Astrocyte of the hippocampus (primary cell): ENCODE measurements around the gene NHP2.
"Not testable (repeated sequence)": the region's sequence is repeated elsewhere in the genome, so short reads cannot be mapped to it uniquely, and the experiment has no call there.

Experiments
- DNase-seq: peaks from one replicate; pipeline ENCODE4 v3.0.0; 2011; ENCODE audit warnings: low read depth, low spot score

Gene NHP2

GRCh38 chr5:178130576-178131445 is 22.9 kb downstream of the NHP2 start, which contains the start of gene RMND5B:
TSS of gene RMND5B (plus strand) at chr5:178131014. CDS start at chr5:178138120, 7,106 bp downstream.
- DNase-seq: peak; percentile 92

GRCh38 chr5:178130234-178130575 is 23.5 kb downstream of the NHP2 start:
- not testable (repeated sequence) for DNase-seq

GRCh38 chr5:178129296-178129695 is 24.4 kb downstream of the NHP2 start:
- DNase-seq: no peak

DNA sequence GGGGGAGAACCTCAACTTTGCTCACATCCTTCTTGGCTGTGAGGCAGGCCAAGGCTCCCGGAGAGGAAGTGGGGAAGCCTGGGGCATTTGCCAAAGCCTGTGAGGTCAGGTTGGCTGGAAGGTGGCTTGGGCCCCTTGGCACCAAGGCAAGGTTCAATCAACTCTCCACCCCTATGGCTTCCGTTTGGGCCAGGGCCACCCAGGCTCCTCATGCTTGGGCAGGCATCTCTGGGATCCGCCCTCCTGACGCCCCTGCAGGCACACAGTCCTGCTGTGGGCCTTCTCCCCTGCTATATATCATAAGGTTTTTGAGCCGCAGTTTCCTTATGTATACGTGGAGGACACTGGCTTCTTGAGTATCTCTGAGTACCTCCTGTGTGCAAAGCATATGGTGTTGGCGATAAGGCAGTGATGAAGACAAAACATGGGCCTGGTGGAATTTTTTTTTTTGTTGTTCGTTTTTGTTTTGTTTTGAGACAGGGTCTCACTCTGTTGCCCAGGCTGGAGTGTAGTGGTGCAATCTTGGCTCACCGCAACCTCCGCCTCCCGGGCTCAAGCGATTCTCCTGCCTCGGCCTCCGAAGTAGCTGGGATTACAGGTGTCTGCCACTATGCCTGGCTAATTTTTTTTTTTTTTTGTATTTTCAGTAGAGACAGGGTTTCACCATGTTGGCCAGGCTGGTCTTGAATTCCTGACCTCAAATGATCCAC is 26.2 kb downstream of the NHP2 start:
- DNase-seq: not testable (repeated sequence)

DNA sequence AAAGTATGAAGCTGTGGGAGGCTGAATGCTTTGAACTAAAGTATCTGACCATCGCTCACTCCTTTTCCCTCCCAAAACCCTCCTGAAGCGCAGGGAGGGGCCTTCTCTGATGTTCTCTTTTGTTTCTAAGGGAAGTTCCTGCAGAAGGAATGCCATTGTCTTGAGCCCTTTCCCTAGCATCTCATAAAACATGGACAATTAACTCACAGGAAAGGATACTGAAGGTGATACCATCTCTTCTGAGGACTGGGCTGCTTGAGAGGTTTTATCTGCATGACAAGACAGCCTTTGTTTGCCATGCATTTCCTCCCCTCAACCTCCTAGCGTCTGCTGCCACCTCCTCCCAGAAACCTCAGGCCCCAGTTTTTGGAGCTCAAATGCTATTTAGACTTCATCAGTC is 27.1 kb downstream of the NHP2 start:
- DNase-seq: no peak

GRCh38 chr5:178125253-178125906 is 28.3 kb downstream of the NHP2 start:
- no peak for DNase-seq

GRCh38 chr5:178123966-178124925 is 29.4 kb downstream of the NHP2 start:
- DNase-seq: no peak

- DNase-seq: no peak
Observed at GRCh38 chr5:178123094-178123965, 30.4 kb downstream of the NHP2 start.

DNA sequence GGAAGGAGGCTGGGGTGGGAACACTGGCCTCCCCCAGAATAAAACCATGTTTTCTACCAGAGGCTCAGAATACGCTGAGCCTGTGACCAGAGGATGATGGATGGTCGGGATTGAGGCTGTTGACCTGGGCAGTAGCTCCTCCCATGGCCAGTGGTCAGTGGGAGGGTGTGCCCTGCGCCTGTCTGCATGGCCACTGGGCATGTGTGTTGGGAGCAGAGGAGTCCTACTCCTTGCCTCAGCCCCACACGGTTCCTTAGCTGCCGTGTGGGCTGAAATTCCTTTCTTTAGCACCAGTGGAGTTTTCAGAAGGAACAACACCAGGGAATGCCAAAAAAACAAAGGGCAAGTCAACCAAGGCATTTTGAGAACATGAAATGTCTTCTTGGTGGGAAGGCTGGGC is 31.3 kb downstream of the NHP2 start:
- DNase-seq: no peak

DNA sequence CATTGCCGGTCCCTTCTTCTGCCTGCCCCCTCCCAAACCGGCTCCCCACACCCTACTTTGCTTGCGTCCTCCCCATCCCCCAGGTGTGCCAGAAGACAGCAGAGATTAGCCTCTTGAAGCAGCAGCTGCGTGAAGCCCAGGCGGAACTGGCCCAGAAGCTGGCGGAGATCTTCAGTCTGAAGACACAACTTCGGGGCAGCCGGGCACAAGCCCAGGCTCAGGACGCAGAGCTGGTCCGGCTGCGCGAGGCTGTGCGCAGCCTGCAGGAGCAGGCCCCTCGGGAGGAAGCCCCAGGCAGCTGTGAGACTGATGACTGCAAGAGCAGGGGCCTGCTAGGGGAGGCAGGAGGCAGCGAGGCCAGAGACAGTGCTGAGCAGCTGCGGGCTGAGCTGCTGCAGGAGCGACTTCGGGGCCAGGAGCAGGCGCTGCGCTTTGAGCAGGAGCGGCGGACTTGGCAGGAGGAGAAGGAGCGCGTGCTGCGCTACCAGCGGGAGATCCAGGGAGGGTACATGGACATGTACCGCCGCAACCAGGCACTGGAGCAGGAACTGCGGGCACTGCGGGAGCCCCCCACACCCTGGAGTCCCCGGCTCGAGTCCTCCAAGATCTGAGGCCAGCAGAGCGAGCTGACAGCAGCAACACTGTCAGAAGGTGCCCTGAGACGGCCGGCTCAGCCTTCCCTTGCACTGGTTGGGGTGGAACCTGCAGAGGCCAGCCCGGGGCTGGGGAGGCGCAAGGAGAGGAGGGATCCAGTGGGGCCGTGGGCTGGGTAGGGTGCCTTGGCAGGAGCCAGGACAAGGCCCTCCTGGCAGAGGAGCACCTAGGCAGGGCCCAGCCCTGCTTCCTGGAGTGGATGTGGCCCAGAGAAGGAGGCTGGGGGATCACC is 32.1 kb downstream of the NHP2 start:
- no peak for DNase-seq

DNA sequence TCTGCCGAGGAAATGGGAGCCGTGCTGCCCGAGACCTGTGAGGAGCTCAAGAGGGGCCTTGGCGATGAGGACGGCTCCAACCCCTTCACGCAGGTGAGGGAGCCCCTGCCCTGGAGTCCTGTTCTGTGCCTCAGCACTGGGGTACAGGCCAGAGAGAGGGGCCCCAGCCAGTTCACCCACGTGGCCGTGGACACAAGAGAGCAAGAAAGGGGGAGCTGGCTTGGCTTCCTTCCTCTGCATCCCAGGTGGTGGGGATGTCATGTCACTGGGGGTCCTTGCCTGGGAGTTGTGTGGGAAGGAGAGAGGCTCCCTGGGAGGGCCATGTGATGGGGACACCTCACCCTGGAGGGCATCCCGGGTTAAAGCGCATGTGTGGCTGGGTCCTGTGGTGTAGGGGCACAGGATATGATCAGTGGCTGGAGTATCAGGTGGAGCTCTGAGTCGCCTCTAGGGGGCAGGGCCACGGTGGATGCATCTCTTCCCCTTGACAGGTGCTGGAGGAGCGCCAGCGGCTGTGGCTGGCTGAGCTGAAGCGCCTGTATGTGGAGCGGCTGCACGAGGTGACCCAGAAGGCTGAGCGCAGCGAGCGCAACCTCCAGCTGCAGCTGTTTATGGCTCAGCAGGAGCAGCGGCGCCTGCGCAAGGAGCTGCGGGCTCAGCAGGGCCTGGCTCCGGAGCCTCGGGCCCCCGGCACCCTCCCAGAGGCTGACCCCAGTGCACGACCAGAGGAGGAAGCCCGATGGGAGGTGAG is 32.9 kb downstream of the NHP2 start:
- peak; percentile 89 for DNase-seq

DNA sequence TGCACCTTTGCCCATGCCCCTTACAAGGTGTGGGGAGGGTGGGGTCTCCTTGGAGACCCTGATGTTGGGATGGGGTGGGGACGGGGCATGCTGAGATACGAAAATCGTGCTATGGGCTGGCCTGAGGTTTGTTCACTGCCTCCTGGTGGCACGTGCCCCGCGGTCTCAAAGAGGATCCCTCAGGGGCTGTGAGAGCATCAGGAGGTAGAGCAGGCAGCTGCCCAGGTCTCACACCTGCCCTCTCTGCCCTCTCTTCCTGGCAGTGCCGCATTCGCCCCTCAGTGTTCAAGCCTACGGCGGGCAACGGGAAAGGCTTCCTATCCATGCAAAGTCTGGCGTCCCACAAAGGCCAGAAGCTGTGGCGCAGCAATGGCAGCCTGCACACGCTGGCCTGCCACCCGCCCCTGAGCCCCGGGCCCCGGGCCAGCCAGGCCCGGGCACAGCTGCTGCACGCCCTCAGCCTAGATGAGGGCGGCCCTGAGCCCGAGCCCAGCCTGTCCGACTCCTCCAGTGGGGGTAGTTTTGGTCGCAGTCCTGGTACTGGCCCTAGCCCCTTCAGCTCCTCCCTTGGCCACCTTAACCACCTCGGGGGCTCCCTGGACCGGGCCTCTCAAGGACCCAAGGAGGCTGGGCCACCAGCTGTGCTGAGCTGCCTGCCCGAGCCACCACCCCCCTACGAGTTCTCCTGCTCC is 33.6 kb downstream of the NHP2 start:
- DNase-seq: no peak

DNA sequence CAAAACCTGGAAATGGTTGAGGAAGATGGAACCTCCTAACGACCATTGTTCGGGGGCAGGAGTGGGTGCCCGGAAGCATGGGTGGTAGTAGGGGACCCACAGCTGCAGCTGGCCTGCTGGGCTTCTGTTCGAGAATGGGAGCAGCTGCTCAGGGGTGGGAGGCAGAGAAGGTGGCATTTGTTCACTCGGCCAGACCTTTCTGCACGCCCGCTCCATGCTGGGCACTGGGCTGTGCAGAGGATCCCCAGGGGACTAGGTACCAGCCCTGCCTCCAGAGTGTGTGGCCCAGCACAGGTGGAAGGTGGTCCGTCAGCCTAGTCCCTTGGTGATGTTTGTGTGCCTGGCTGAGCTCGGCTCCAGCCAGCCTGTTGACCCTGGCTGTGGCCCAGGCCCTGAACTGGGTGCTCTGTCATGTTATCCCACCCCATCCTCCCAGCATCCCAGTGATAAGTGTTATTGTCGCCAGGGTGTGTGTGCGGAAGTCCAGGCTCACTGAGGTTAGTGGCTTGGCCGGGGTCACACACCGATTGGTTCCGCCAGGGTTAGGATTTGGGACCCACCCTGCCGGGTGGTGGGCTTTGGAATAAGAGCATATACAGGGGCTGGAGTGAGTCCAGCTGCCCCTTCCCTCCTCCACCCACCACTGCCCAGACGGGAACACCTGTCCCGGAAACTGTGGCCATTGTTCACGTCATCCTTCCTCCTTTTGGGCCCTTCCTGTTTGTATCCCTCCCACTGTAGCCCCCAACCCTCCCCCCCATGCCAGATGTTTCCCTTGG is 35.6 kb downstream of the NHP2 start:
- DNase-seq: no peak

- no peak for DNase-seq
Observed at GRCh38 chr5:178116143-178116885, 37.4 kb downstream of the NHP2 start.

GRCh38 chr5:178115814-178116142 is 37.9 kb downstream of the NHP2 start:
- DNase-seq: no peak

DNA sequence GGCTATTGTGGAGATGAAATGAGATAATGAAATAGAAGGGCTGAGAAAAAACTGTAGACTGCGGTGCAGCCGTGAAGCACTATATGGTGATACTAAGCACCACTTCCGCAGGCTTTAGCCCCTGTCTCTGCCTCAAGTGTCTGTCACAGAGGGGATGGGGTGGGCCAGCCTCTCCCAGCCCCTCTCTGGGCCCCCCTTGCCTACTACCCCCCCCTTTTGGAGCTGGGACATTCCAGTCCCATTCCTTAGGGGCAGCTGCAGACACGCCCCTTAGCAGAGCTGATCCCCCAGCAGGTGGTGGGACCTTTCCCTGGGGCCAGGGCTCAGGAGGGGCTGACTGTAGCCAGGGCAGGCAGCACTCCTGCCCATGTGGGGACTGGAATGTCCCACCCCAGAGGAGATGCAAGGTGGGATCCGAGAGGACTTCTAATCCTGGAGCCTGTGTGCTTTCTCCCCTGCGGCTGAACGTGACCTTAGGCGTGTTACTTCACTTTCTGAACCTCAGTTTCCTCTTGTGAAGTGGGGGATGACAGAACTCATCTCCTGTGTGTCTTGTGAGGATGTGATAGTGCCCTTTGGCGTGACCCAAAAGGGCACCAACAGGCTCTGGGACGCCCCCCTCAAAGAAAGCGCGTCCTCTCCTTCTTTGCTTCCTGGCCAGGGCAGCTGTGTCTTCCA is 38.4 kb downstream of the NHP2 start:
- no peak for DNase-seq
